OCI-LY7 (cell line): ENCODE measurements around the gene BBX. TPM values are rescaled to one million over a fixed set of nuclear protein-coding genes. Genes with fewer than 3 reads are reported as not detected.

Source experiments
- BruUV-seq: library from RNA; stranded (reverse); fragments of 400-500 nt; replicated peaks from 2 replicates; lab custom pipeline; 2021; lab: Mats Ljungman, UMichigan
- CTCF ChIA-PET: fragments of 300-600 bp; sonication (Branson Sonifier 250); formaldehyde crosslinking; loops from one replicate; lab custom pipeline; 2022; ENCODE audit warnings: antibody characterized with exemption; ENCODE audit not compliant: unreplicated experiment; lab: Charles Lee
- POLR2A ChIA-PET: fragments of 300-600 bp; sonication (Branson Sonifier 250); formaldehyde crosslinking; loops from one replicate; lab custom pipeline; 2022; ENCODE audit warnings: antibody characterized with exemption; lab: Charles Lee
- DNase-seq: peaks from one replicate; pipeline ENCODE4 v3.0.0-alpha.2; 2015; ENCODE audit warnings: low spot score
- H2AFZ ChIP-seq: fragments of 200-600 bp; sonication (generic), shearing (Covaris generic); 2 replicates; pipeline ENCODE4 v1.6.1; 2014; ENCODE audit warnings: mild to moderate bottlenecking, antibody characterized with exemption, low read length, moderate library complexity
- H3K27ac ChIP-seq: fragments of 200-600 bp; sonication (generic); 2 replicates; pipeline ENCODE4 v1.5.1; 2014; ENCODE audit warnings: mixed run types, low read depth, mild to moderate bottlenecking, moderate library complexity, low read length, inconsistent platforms; ENCODE audit not compliant: poor library complexity, severe bottlenecking
- H3K36me3 ChIP-seq: fragments of 200-600 bp; sonication (generic); 2 replicates; pipeline ENCODE4 v1.6.1; 2014; ENCODE audit warnings: mild to moderate bottlenecking, antibody characterized with exemption, low read length, moderate library complexity, mixed read lengths; ENCODE audit not compliant: insufficient read depth
- H3K4me1 ChIP-seq: fragments of 200-600 bp; sonication (generic); 2 replicates; pipeline ENCODE4 v1.5.1; 2014; ENCODE audit warnings: mild to moderate bottlenecking, low read length; ENCODE audit not compliant: insufficient read depth, poor library complexity, severe bottlenecking
- H3K4me2 ChIP-seq: fragments of 200-600 bp; sonication (generic); 2 replicates; pipeline ENCODE4 v1.6.1; 2014; ENCODE audit warnings: mild to moderate bottlenecking, low read length
- H3K4me3 ChIP-seq: fragments of 200-600 bp; sonication (generic); 2 replicates; pipeline ENCODE4 v1.5.1; 2014; ENCODE audit warnings: mild to moderate bottlenecking, low read depth, low read length; ENCODE audit not compliant: poor library complexity, severe bottlenecking
- H3K79me2 ChIP-seq: fragments of 200-600 bp; sonication (generic); 2 replicates; pipeline ENCODE4 v1.6.1; 2016; ENCODE audit warnings: low read depth, mild to moderate bottlenecking, low read length, moderate library complexity, mixed read lengths; ENCODE audit not compliant: insufficient read depth
- H3K9me2 ChIP-seq: fragments of 200-600 bp; sonication (generic); 2 replicates; pipeline ENCODE4 v1.6.1; 2016; ENCODE audit warnings: mild to moderate bottlenecking, low read length, mixed read lengths; ENCODE audit not compliant: insufficient read depth
- H3K9me3 ChIP-seq: fragments of 200-600 bp; sonication (generic); 2 replicates; pipeline ENCODE4 v1.6.1; 2014; ENCODE audit warnings: mild to moderate bottlenecking, mixed run types, low read length, mixed read lengths
- H4K20me1 ChIP-seq: fragments of 200-600 bp; sonication (generic); 2 replicates; pipeline ENCODE4 v1.6.1; 2014; ENCODE audit warnings: mild to moderate bottlenecking, antibody characterized with exemption, low read length, moderate library complexity, mixed read lengths; ENCODE audit not compliant: insufficient read depth
- CTCF ChIP-seq: fragments of 200-600 bp; sonication (generic); conservative IDR thresholded peaks from 2 replicates; pipeline ENCODE4 v1.5.1; 2014; ENCODE audit warnings: mild to moderate bottlenecking, antibody characterized with exemption, low read length, moderate library complexity, mixed read lengths
- EZH2phosphoT487 ChIP-seq: fragments of 200-600 bp; sonication (generic); IDR thresholded peaks from 2 replicates; pipeline ENCODE4 v1.6.1; 2018; ENCODE audit warnings: low read depth, borderline replicate concordance, mild to moderate bottlenecking, mixed run types, antibody characterized with exemption, low read length, moderate library complexity, mixed read lengths
- intact Hi-C: fragments of 100-400 bp; cut with micrococcal nuclease; formaldehyde crosslinking; loops from one replicate; pipeline ENCODE4 v1.10.0; 2022; ENCODE audit not compliant: unreplicated experiment
- total RNA-seq, 2 experiments: library from RNA; depleted of rRNA in 1 of 2; stranded (reverse); fragments of >200 nt in 1 of 2; shearing (Covaris generic) in 1 of 2; gene quantifications; 2 replicates each; pipeline ENCODE4 v1.2.3, GENCODE V29; 2014 to 2022

Gene BBX
- total RNA-seq, 2 experiments from 2014 or later: 27.0 to 49.8 TPM

- no peak overlapping the region for H3K27ac ChIP-seq
- BruUV-seq: no TSS peak
- no peaks in the 10 kb centered on the region for H3K9me3 ChIP-seq
- no peak overlapping the region for H3K4me2 ChIP-seq
- H4K20me1 ChIP-seq: no peaks in the 10 kb centered on the region
- CTCF ChIA-PET: no interaction called here
- POLR2A ChIA-PET: interaction anchor here (0.7 to 1.2 kb wide), 2 partner anchors 21 to 40 kb away, joined by 3 to 4 read pairs; no protein-coding TSS in a partner anchor
- no peaks in the 10 kb centered on the region for H3K79me2 ChIP-seq
- H3K36me3 ChIP-seq: no peaks in the 10 kb centered on the region
- intact Hi-C loops: no loop called here
- no peak for DNase-seq
- no peaks in the 10 kb centered on the region for H3K9me2 ChIP-seq
- TF ChIP-seq CTCF: no peak
- no peak for TF ChIP-seq EZH2phosphoT487
- H3K4me3 ChIP-seq: no peak overlapping the region
- H2AFZ ChIP-seq: no peak overlapping the region
- peaks cover 9% of the 10 kb centered on the region for H3K4me1 ChIP-seq
Observed at GRCh38 chr3:107630779-107631178, 108.0 kb downstream of the BBX start.

GRCh38 chr3:107632576-107632975, 109.8 kb downstream of the BBX start:
- Histone ChIP-seq H3K79me2 (no peaks in the 10 kb centered on the region), H3K4me1 (peaks cover 9% of the 10 kb centered on the region), H3K9me3 (no peaks in the 10 kb centered on the region), H4K20me1 (no peaks in the 10 kb centered on the region), H3K4me2 (no peak overlapping the region), H3K4me3 (no peak overlapping the region), H3K27ac (no peak overlapping the region), H2AFZ (no peak overlapping the region), H3K36me3 (no peaks in the 10 kb centered on the region), H3K9me2 (no peaks in the 10 kb centered on the region)
- ChIA-PET POLR2A (interaction anchor here (0.6 to 1.6 kb wide), 7 partner anchors 16 to 1206 kb away, joined by 3 to 6 read pairs (median 3); no protein-coding TSS in a partner anchor), CTCF (no interaction called here)
- no peak for DNase-seq
- TF ChIP-seq EZH2phosphoT487 (no peak), CTCF (no peak)
- intact Hi-C loops: no loop called here
- BruUV-seq: no TSS peak

- H3K4me3 ChIP-seq: no peak overlapping the region
- H3K9me3 ChIP-seq: no peaks in the 10 kb centered on the region
- intact Hi-C loops: no loop called here
- H3K9me2 ChIP-seq: no peaks in the 10 kb centered on the region
- no peaks in the 10 kb centered on the region for H3K79me2 ChIP-seq
- peaks cover 9% of the 10 kb centered on the region for H3K4me1 ChIP-seq
- DNase-seq: peak; percentile 23
- H3K27ac ChIP-seq: no peak overlapping the region
- ChIA-PET CTCF (interaction anchor here (0.7 kb wide), 1 partner anchor 34 kb away, joined by 3 read pairs; no protein-coding TSS in a partner anchor), POLR2A (interaction anchor here (0.6 to 1.6 kb wide), 6 partner anchors 17 to 1207 kb away, joined by 3 to 6 read pairs (median 3); no protein-coding TSS in a partner anchor)
- peak overlapping the region; percentile 26; the same call in 1 of the 2 replicates for H3K4me2 ChIP-seq
- no peak overlapping the region for H2AFZ ChIP-seq
- H4K20me1 ChIP-seq: no peaks in the 10 kb centered on the region
- H3K36me3 ChIP-seq: no peaks in the 10 kb centered on the region
- no TSS peak for BruUV-seq
- TF ChIP-seq EZH2phosphoT487 (no peak), CTCF (no peak)
Observed at GRCh38 chr3:107633327-107634098, 110.8 kb downstream of the BBX start.
